ENCODE measurements around the gene DAD1.
"Not testable (repeated sequence)": the region's sequence is repeated elsewhere in the genome, so short reads cannot be mapped to it uniquely, and the experiment has no call there.

Gene DAD1

DNA sequence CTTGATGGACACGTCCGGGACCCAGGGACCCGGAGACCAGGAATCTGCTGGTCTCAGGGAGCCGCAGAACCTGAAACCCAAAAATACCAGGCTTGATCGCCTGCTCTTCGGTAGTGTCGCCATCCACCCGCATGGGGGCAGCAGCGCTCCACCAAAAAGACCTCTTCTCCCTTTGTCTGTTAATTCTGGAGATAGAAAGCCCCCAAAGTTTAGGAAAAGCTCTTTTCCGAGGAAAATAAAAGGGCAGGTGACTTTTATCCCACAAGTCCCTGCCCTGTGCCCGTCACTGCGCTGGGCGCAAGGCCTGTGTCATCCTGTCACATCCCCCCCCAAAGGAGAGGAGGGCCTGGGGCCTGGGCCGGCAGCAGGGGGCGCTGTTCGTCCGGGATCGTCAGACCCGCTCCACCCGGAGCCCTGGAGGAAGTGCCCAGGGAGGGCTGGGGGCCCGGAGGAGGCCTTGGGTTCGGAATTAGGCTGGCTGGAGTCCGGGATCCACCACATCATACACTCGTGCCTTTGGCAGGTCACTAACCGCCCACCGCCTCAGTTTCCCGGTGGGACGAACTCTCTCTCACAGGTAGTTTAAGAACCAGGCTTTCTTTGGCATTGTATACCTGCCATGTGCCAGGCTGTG is 31.9 kb downstream of the DAD1 start:
- DNase-seq (ENCODE audit: low spot score), result peak; percentile 89
- Histone ChIP-seq H3K27ac (peak overlapping the region; percentile 21 to 64), H3K4me3 (peak overlapping the region; percentile 67)
- TF ChIP-seq, protein P1, sequence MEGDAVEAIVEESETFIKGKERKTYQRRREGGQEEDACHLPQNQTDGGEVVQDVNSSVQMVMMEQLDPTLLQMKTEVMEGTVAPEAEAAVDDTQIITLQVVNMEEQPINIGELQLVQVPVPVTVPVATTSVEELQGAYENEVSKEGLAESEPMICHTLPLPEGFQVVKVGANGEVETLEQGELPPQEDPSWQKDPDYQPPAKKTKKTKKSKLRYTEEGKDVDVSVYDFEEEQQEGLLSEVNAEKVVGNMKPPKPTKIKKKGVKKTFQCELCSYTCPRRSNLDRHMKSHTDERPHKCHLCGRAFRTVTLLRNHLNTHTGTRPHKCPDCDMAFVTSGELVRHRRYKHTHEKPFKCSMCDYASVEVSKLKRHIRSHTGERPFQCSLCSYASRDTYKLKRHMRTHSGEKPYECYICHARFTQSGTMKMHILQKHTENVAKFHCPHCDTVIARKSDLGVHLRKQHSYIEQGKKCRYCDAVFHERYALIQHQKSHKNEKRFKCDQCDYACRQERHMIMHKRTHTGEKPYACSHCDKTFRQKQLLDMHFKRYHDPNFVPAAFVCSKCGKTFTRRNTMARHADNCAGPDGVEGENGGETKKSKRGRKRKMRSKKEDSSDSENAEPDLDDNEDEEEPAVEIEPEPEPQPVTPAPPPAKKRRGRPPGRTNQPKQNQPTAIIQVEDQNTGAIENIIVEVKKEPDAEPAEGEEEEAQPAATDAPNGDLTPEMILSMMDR (IDR thresholded peaks at IDR 0.05), result peak; percentile 100

DNA sequence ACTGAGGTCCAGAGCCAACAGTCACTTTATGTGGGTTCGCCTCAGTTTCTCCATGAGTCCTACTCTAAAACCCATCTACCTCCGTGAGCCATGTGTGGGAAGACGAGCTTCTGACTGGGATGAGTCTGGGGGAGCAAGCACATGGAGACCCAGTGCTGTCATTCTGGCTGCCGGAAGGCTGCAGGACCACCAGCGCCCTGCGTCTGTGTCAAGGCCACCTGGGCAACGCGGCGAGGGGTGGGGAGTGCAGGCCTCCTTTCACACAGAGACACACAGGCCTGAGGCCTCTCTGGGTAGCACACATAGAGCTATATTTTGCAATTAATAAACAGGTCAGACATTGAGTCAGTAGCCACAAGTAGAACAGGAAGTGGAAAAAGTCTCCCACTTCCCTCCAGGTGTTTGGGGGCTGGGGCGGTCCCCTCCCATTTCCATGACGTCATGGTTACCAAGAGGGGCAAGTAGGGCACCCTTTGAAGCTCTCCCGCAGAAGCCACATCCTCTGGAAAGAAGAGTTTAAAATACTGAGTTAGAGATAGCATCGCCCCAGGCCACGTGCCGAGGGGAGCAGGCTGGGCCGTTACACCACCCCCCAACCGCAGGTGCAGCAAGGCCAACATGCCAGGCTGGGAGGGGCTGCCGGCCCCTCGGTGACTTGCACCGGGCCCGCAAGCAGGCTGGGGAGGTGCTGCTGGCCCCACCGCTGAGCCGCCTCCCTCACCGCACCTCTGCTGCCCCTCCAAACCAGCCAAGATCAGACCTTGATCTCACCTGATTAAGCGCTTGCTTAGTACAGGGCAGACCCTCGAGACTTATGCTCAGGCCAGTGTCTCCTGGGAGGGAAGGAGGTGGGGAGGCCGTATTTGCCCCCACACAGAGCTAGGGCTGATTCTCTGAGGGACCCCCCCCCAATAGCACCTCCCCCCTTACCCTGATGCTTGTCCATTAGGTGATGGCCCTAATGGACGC is 32.7 kb downstream of the DAD1 start:
- no peak for DNase-seq (ENCODE audit: low spot score)
- TF ChIP-seq, protein P1 (IDR thresholded peaks at IDR 0.05), result no peak
- peak overlapping the region in 1 of 2 donors; percentile 64 for H3K27ac ChIP-seq
- H3K4me3 ChIP-seq, result peak overlapping the region; percentile 67

DNA sequence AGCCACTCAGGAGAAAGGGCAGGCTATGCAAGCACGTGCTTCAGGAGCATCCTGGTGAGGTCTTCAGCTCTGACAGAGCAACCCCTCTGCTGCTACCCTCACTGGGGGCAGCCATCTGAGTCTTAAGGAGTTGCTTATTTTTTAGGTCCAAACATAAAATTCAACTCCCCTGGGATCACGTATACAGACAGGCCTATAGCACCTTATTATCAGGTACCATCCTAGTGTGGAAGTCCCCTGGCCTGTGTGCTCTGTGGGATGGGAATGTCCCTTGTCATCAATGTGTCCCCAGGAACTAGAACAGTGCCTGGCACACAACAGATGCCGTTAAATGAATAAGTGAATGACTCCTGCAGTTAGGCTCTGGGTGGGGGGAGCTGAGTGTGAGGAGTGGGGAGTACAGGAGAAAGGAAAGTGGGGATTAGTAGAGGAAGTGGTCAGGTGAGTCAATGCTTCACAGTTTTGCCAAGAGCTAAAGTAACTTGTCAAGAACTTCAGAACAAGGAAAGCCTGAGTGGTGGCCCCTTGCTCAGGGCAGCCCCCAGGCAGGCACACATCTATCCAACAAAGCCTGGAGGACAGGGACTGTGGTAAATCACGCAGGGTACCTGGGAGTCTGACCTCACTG is 33.5 kb downstream of the DAD1 start:
- no peak overlapping the region for H3K27ac ChIP-seq
- DNase-seq (ENCODE audit: low spot score), result no peak
- TF ChIP-seq, protein P1 (IDR thresholded peaks at IDR 0.05), result no peak
- H3K4me3 ChIP-seq, result no peak overlapping the region

DNA sequence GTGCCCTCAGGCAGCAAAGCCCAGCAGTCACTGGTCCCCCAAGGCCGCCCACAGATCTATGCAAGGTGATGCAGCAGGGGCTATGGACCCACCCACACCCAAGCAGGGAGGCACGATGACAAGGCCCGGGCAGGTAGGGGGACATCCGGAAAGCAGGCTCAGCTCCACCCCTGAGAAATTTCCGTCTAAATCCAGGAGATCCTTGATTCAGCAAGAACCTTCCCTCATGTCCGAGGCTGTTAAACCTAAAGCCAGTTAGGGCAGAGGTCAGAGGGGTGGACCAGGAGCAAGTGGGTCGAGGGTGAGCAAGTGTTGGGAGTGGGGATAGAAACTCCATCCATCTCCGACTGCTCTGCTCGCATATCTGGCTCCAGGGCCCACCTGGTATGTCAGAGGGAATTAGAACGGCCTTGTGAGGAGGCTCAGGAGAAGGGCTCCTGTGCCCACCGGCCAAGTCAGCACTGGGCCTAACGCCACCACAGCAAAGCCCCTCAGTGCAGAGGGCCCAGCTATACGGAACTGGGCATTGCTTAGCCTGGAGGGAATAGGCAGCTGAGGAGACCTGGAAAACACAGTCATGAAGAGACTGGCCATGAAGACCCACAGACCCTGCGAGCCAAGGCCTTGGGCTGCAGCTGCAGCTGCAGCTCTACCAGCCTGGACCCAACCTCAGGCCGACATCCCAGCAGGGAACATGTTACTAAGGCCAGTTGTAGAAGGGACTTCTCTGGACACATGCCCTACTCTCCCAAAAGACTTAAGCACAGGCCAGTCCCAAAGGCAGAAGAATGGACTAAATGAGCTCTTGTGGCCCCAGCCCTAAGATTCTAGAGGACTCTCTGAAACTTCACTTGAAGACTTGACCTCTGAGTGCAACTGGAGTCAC is 34.3 kb downstream of the DAD1 start:
- H3K27ac ChIP-seq, result no peak overlapping the region
- no peak for DNase-seq (ENCODE audit: low spot score)
- TF ChIP-seq, protein P1 (IDR thresholded peaks at IDR 0.05), result no peak
- H3K4me3 ChIP-seq, result no peak overlapping the region

DNA sequence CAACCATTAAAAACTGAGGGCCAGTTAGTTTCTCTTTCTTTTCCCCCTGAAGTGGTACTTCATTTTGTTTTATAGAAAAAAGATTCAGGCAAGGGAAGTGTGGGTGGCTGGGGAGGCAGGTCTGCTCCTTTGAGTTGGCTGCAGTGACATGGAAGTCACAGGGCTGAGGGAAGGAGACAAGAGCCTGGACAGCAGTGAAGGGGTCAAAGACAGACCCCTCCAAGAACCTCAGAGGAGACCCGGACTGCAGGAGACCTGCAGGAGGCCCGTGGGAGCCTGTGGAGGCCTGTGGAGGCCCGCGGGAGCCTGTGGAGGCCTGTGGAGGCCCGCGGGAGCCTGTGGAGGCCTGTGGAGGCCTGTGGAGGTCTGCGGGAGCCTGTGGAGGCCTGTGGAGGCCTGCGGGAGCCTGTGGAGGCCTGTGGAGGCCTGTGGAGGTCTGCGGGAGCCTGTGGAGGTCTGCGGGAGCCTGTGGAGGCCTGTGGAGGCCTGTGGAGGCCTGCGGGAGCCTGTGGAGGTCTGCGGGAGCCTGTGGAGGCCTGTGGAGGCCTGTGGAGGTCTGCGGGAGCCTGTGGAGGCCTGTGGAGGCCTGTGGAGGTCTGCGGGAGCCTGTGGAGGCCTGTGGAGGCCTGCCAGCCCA is 35.0 kb downstream of the DAD1 start:
- not testable (repeated sequence) for DNase-seq (ENCODE audit: low spot score); H3K27ac ChIP-seq

DNA sequence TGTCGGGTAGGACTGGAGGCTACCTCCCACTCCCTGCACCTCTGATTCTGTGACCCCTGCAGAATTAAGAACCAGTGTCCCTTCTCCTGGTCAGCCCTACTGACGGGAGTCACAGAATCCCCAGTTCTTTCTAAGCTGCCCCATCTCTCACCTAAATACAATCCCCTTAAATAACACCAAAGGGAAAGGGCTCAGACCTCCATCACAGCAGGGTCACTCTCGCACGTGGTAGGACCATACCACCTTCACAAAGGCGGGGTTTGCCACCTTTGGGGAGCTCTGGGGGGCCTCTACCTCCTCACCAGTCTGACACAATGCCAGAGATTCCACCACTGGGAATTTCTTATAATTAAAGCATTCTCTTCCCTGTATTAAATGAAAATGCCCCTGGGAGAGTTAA is 35.6 kb downstream of the DAD1 start:
- Histone ChIP-seq H3K27ac (no peak overlapping the region), H3K4me3 (no peak overlapping the region)
- TF ChIP-seq, protein P1 (IDR thresholded peaks at IDR 0.05), result no peak

More for the DNA sequence above, 35.0 kb downstream of the DAD1 start:
- not testable (repeated sequence) for H3K4me3 ChIP-seq

More for the DNA sequence above, 35.6 kb downstream of the DAD1 start:
- DNase-seq (ENCODE audit: low spot score), result no peak

All from coronary artery (tissue), 2 donors.